Astrocyte (in vitro differentiated cells and primary cell): ENCODE measurements around the gene C11orf58.

ENCODE experiments used
- EZH2 ChIP-seq: IDR thresholded peaks from 2 replicates; pipeline ENCODE4 v1.6.1; 2012; ENCODE audit warnings: mild to moderate bottlenecking, low read length, inconsistent platforms; ENCODE audit not compliant: insufficient read depth
- TF ChIP-seq, protein P1 (sequence below): IDR thresholded peaks from 2 replicates; pipeline ENCODE4 v1.5.1; 2011; ENCODE audit warnings: low read depth, mild to moderate bottlenecking, inconsistent platforms, low read length, moderate library complexity; ENCODE audit not compliant: insufficient read depth

DNA sequence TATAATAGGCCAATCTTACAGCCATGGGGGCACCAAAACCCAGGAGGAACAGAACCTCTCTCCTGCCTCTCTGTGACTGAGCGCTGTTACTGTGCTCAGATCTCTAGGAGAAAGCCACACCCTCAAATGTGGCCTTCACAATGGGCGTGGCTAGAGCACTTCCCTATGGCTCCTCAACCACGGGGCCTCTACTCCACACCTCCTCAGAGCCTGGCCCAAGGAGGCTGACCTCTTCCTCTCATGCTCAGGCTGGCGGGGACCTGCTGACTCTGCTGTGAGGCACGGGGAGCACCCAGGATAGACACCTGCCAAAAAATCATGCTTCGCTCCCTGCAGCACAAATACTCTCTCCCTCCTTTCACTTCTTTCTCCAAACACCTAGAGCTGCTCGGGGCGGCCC, 41.0 kb downstream of the C11orf58 start:
- TF ChIP-seq, protein P1, sequence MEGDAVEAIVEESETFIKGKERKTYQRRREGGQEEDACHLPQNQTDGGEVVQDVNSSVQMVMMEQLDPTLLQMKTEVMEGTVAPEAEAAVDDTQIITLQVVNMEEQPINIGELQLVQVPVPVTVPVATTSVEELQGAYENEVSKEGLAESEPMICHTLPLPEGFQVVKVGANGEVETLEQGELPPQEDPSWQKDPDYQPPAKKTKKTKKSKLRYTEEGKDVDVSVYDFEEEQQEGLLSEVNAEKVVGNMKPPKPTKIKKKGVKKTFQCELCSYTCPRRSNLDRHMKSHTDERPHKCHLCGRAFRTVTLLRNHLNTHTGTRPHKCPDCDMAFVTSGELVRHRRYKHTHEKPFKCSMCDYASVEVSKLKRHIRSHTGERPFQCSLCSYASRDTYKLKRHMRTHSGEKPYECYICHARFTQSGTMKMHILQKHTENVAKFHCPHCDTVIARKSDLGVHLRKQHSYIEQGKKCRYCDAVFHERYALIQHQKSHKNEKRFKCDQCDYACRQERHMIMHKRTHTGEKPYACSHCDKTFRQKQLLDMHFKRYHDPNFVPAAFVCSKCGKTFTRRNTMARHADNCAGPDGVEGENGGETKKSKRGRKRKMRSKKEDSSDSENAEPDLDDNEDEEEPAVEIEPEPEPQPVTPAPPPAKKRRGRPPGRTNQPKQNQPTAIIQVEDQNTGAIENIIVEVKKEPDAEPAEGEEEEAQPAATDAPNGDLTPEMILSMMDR: no peak
- TF ChIP-seq EZH2: no peak
